Neuronal stem cell (in vitro differentiated cells): ENCODE measurements around the gene WWC2.

ENCODE experiments used
- DNase-seq: peaks from one replicate; pipeline ENCODE4 v3.0.0-alpha.2; 2013; ENCODE audit warnings: low spot score
- H2AFZ ChIP-seq: one replicate; pipeline ENCODE4 v1.6.1; 2013; ENCODE audit warnings: mild to moderate bottlenecking, low read length, inconsistent platforms
- H2AK5ac ChIP-seq: 2 replicates; pipeline ENCODE4 v1.6.1; 2013; ENCODE audit warnings: low read depth, mild to moderate bottlenecking, inconsistent platforms, low read length, moderate library complexity, mixed read lengths
- H2BK120ac ChIP-seq: 2 replicates; pipeline ENCODE4 v1.6.1; 2013; ENCODE audit warnings: low read depth, mild to moderate bottlenecking, inconsistent platforms, low read length, moderate library complexity, mixed read lengths
- H2BK12ac ChIP-seq: one replicate; pipeline ENCODE4 v1.6.1; 2013; ENCODE audit warnings: low read length, inconsistent platforms
- H2BK15ac ChIP-seq: 2 replicates; pipeline ENCODE4 v1.6.1; 2013; ENCODE audit warnings: mild to moderate bottlenecking, low read length, inconsistent platforms, mixed read lengths
- H2BK5ac ChIP-seq: one replicate; pipeline ENCODE4 v1.6.1; 2013; ENCODE audit warnings: inconsistent platforms, mild to moderate bottlenecking, low read length, moderate library complexity
- H3K14ac ChIP-seq: one replicate; pipeline ENCODE4 v1.6.1; 2013; ENCODE audit warnings: low read length, inconsistent platforms
- H3K18ac ChIP-seq: 2 replicates; pipeline ENCODE4 v1.6.1; 2013; ENCODE audit warnings: low read length, inconsistent platforms
- H3K23ac ChIP-seq: 2 replicates; pipeline ENCODE4 v1.6.1; 2013; ENCODE audit warnings: low read depth, mild to moderate bottlenecking, mixed read lengths, low read length, inconsistent platforms; ENCODE audit not compliant: poor library complexity
- H3K27ac ChIP-seq: replicated peaks from 3 replicates; pipeline ENCODE4 v1.5.1; 2013; ENCODE audit warnings: low read length, inconsistent platforms
- H3K27me3 ChIP-seq, 3 experiments: 2 replicates each; pipeline ENCODE4 v1.6.1; 2013; ENCODE audit warnings: low read length in 3 of 3, mild to moderate bottlenecking in 2 of 3, inconsistent platforms in 1 of 3, low read depth in 1 of 3, mixed read lengths in 1 of 3, moderate library complexity in 1 of 3; ENCODE audit not compliant: control insufficient read depth in 3 of 3, insufficient read depth in 3 of 3
- H3K36me3 ChIP-seq, 2 donors: replicated peaks in 1 of 2; 2 replicates each; pipeline ENCODE4 v1.6.1; 2013; ENCODE audit warnings: low read length in 2 of 2; ENCODE audit not compliant: control insufficient read depth in 2 of 2, insufficient read depth in 2 of 2
- H3K4ac ChIP-seq: 2 replicates; pipeline ENCODE4 v1.6.1; 2013; ENCODE audit warnings: inconsistent platforms, mild to moderate bottlenecking, low read length, moderate library complexity
- H3K4me1 ChIP-seq, 2 donors: 1 replicate in 1 of 2; 2 replicates in 1 of 2; pipeline ENCODE4 v1.6.1; 2013; ENCODE audit warnings: low read length in 2 of 2, low read depth in 1 of 2; ENCODE audit not compliant: control insufficient read depth in 2 of 2, insufficient read depth in 1 of 2
- H3K4me2 ChIP-seq: one replicate; pipeline ENCODE4 v1.6.1; 2013; ENCODE audit warnings: mild to moderate bottlenecking, low read length, inconsistent platforms; ENCODE audit not compliant: insufficient read depth, poor library complexity, severe bottlenecking
- H3K4me3 ChIP-seq, 2 donors: 2 replicates each; pipeline ENCODE4 v1.5.1; 2013; ENCODE audit warnings: low read length in 2 of 2, mild to moderate bottlenecking in 2 of 2, inconsistent platforms in 1 of 2, moderate library complexity in 1 of 2
- H3K79me1 ChIP-seq: one replicate; pipeline ENCODE4 v1.6.1; 2013; ENCODE audit warnings: low read depth, mild to moderate bottlenecking, inconsistent platforms, low read length, moderate library complexity
- H3K9ac ChIP-seq: one replicate; pipeline ENCODE4 v1.6.1; 2013; ENCODE audit warnings: mild to moderate bottlenecking, low read depth, low read length, inconsistent platforms; ENCODE audit not compliant: poor library complexity
- H3K9me3 ChIP-seq, 2 donors: replicated peaks in 1 of 2; 2 replicates each; pipeline versions ENCODE3 to v1.6.1; 2013; ENCODE audit warnings: low read length in 2 of 2, mild to moderate bottlenecking in 2 of 2, inconsistent platforms in 1 of 2, low read depth in 1 of 2, mixed read lengths in 1 of 2, moderate library complexity in 1 of 2; ENCODE audit not compliant: control insufficient read depth in 2 of 2, insufficient read depth in 1 of 2
- H4K8ac ChIP-seq: one replicate; pipeline ENCODE4 v1.6.1; 2013; ENCODE audit warnings: low read depth, mild to moderate bottlenecking, inconsistent platforms, low read length, moderate library complexity
- H4K91ac ChIP-seq: one replicate; pipeline ENCODE4 v1.6.1; 2013; ENCODE audit warnings: low read length, low read depth, mild to moderate bottlenecking, inconsistent platforms; ENCODE audit not compliant: poor library complexity
- WGBS, 2 donors: extraction: QIAGEN DNeasy Blood & Tissue Kit; methylation state at CpG; one replicate each; pipeline ENCODE4 v1.1.7; 2013; ENCODE audit warnings: missing lambda C conversion rate in 2 of 2, mixed read lengths in 1 of 2; ENCODE audit not compliant: insufficient read length in 2 of 2, insufficient replicate concordance in 1 of 2; ENCODE audit errors: extremely low coverage in 2 of 2; 5-methylcytosine and 5-hydroxymethylcytosine counted together

WWC2 gene

GRCh38 chr4:183300655-183301054 lies 201.6 kb downstream of the WWC2 start:
- H3K4ac ChIP-seq, result no peak overlapping the region
- no peak overlapping the region for H2BK5ac ChIP-seq
- H3K9ac ChIP-seq, result no peak overlapping the region
- H3K4me1 ChIP-seq, result peaks cover 4 to 6% of the 10 kb centered on the region in 2 donors
- no peaks in the 10 kb centered on the region for H3K79me1 ChIP-seq
- H4K8ac ChIP-seq, result no peak overlapping the region
- no peak overlapping the region for H2AK5ac ChIP-seq
- no peak overlapping the region for H3K23ac ChIP-seq
- H3K14ac ChIP-seq, result no peak overlapping the region
- peaks cover 5 to 43% of the 10 kb centered on the region in 2 donors for H3K36me3 ChIP-seq
- H2BK15ac ChIP-seq, result no peak overlapping the region
- no peak overlapping the region for H3K18ac ChIP-seq
- H2AFZ ChIP-seq, result no peak overlapping the region
- no peak overlapping the region for H3K4me2 ChIP-seq
- H3K27me3 ChIP-seq, result no peaks in the 10 kb centered on the region
- no peak overlapping the region for H3K27ac ChIP-seq
- no peak for DNase-seq
- no peak overlapping the region for H3K4me3 ChIP-seq
- no peak overlapping the region for H4K91ac ChIP-seq
- peaks cover 0 to 12% of the 10 kb centered on the region in 2 donors for H3K9me3 ChIP-seq
- H2BK120ac ChIP-seq, result no peak overlapping the region
- H2BK12ac ChIP-seq, result no peak overlapping the region
- WGBS, 2 donors, result no CpG with 5 or more reads among the region's 5 CpGs

GRCh38 chr4:183303301-183303700 lies 204.2 kb downstream of the WWC2 start:
- Histone ChIP-seq H2BK12ac (no peak overlapping the region), H3K4ac (no peak overlapping the region), H2BK15ac (no peak overlapping the region), H3K18ac (no peak overlapping the region), H3K36me3 (peaks cover 5 to 23% of the 10 kb centered on the region in 2 donors), H4K8ac (no peak overlapping the region), H2AFZ (no peak overlapping the region), H3K79me1 (no peaks in the 10 kb centered on the region), H3K14ac (no peak overlapping the region), H3K4me2 (no peak overlapping the region), H3K27ac (no peak overlapping the region), H2AK5ac (no peak overlapping the region), H3K4me3 (no peak overlapping the region), H3K4me1 (peaks cover 4 to 6% of the 10 kb centered on the region in 2 donors), H3K23ac (no peak overlapping the region), H2BK120ac (no peak overlapping the region), H3K9me3 (peaks cover 0 to 12% of the 10 kb centered on the region in 2 donors), H2BK5ac (no peak overlapping the region), H3K9ac (no peak overlapping the region), H4K91ac (no peak overlapping the region), H3K27me3 (no peaks in the 10 kb centered on the region)
- DNase-seq, result no peak
- WGBS, 2 donors, result no CpG with 5 or more reads among the region's 4 CpGs

- Histone ChIP-seq H3K36me3 (peaks cover 5 to 23% of the 10 kb centered on the region in 2 donors), H3K27ac (no peak overlapping the region), H2BK120ac (no peak overlapping the region), H3K79me1 (no peaks in the 10 kb centered on the region), H3K27me3 (no peaks in the 10 kb centered on the region), H2BK15ac (no peak overlapping the region), H2AFZ (no peak overlapping the region), H4K8ac (no peak overlapping the region), H3K23ac (no peak overlapping the region), H3K4ac (no peak overlapping the region), H4K91ac (no peak overlapping the region), H2AK5ac (no peak overlapping the region), H3K14ac (no peak overlapping the region), H2BK5ac (no peak overlapping the region), H2BK12ac (no peak overlapping the region), H3K4me3 (no peak overlapping the region), H3K18ac (no peak overlapping the region), H3K9me3 (peaks cover 0 to 12% of the 10 kb centered on the region in 2 donors), H3K4me1 (peaks cover 4 to 6% of the 10 kb centered on the region in 2 donors), H3K9ac (no peak overlapping the region), H3K4me2 (no peak overlapping the region)
- DNase-seq, result no peak
- WGBS, 2 donors, result no CpG with 5 or more reads among the region's 4 CpGs
These were observed 205.0 kb downstream of the WWC2 start for GRCh38 chr4:183304067-183304466.

- DNase-seq, result no peak
- no peaks in the 10 kb centered on the region for H3K79me1 ChIP-seq
- no peaks in the 10 kb centered on the region for H3K27me3 ChIP-seq
- no peak overlapping the region for H3K4me2 ChIP-seq
- H4K8ac ChIP-seq, result no peak overlapping the region
- H3K14ac ChIP-seq, result no peak overlapping the region
- H2AFZ ChIP-seq, result no peak overlapping the region
- peaks cover 0 to 12% of the 10 kb centered on the region in 2 donors for H3K9me3 ChIP-seq
- H3K36me3 ChIP-seq, result peaks cover 4 to 23% of the 10 kb centered on the region in 2 donors
- H3K4me1 ChIP-seq, result peaks cover 4 to 5% of the 10 kb centered on the region in 2 donors
- no peak overlapping the region for H3K4me3 ChIP-seq
- no peak overlapping the region for H2BK120ac ChIP-seq
- H3K27ac ChIP-seq, result no peak overlapping the region
- no peak overlapping the region for H3K4ac ChIP-seq
- H3K18ac ChIP-seq, result no peak overlapping the region
- no peak overlapping the region for H2BK5ac ChIP-seq
- no peak overlapping the region for H3K23ac ChIP-seq
- no peak overlapping the region for H2AK5ac ChIP-seq
- no CpG with 5 or more reads among the region's 2 CpGs for WGBS, 2 donors
- no peak overlapping the region for H2BK15ac ChIP-seq
- H3K9ac ChIP-seq, result no peak overlapping the region
- H2BK12ac ChIP-seq, result no peak overlapping the region
- H4K91ac ChIP-seq, result no peak overlapping the region
These were observed 205.5 kb downstream of the WWC2 start for GRCh38 chr4:183304538-183304937.
